Raji (cell line): ENCODE results near the gene TEX22.
A peak's percentile ranks its signal among the peaks of the same experiment; 100 is the strongest.

Source experiments
- POLR2A ChIP-seq: IDR thresholded peaks from 2 replicates; pipeline ENCODE4 v1.6.1; 2011; ENCODE audit warnings: low read depth, low read length, control low read depth; ENCODE audit not compliant: insufficient read depth

Gene TEX22, protein sequence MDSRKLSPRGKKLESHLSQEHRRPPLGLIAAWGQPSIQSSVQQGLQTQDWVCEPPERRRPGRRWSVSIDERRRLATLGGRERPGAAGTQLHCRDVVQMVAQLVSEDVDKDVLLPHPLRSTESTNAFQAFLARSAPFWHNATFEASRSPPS

DNA sequence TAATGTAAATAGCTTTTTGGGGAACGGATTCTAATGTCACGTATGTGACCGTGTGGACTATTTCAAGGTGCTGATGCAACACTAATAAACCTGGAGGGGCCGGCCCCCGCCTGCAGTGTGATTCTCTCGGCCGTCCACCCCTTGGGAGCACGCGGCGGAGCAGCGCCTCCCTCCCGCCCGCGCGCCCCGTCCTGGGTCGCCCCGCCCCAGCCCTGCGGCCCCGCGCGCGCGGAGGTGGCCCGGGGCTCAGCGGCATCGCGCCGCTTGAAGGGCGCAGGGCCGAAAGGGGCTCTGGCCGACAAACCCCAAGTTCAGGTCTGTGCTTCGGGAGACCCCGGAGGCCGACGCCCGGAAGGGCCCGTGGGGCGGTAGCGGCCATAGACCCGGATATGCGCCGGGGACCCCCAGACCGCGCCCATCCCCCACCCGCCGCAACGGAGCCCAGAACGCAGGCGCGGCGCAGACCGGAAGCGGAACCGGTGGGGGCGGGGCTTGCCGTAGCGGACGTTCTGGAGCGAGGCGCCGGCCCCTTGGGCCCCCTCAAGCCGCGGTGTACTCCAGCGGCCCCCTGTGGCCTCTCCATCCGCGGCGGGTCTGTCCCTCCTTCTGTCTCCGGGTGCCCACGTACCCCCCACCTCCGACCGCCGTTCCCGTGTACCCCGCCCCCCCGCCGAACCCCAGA is at the start of gene TEX22:
TEX22 (plus strand) TSS at position 495 of the 682 bp plus-strand sequence. CDS start 803 bp downstream, outside the sequence.
- peak; percentile 68 for TF ChIP-seq POLR2A

DNA sequence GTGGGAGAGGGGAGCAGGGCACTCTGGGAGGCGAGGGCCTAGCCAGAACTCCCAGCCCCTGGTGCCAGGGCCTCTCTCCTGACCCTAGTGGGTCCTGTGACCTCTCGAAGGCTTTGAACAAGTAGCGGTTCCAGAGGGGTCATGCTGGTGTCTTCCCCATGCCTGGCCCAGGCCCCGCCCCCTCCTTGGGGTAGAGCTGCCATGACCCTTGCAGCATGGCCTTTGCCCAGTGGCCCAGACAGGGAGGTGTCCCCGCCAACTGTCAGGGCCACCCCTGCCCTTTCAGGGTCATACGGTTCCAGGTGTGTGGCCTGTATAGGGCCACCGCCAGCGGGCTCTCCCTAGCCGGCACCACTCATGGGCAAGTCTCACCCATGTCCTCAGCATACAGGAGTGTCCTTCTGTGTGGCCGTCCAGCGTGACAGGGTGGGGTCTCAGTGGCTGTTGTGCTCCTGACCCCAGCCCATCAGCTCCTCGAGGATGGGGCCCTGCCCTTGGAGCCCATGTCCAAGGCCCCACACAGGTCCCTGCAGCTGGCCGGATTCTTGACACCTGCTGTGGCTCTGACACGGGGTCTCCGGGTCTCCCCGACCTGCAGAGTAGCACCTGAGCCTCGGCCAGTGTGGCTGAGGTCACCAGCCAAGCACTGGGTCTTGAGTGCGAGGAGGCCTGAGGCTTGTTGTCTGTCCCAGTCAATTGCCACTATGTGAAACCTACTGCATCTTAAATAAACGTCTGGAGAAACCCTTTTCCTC is 49.2 kb upstream of the TEX22 start:
- TF ChIP-seq POLR2A, result no peak

DNA sequence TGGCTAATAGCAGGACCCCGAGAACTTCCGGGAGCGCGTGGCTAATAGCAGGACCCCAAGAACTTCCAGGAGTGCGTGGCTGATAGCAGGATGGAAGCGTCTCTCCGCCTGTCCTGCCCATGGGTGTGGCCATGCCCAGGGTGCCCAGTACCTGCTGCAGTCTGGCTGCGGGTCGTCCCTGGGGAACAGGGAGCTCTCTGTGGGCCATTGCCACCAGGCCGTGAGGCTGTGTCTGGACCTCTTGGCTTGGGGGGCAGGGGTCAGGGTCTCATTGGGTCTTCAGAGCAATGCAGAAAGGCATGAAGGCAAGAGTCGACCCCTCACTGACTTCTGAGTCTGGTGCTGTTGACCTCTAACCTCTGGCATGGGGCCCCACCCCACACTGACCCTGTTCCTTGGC is 48.3 kb upstream of the TEX22 start:
- TF ChIP-seq POLR2A, result no peak

- TF ChIP-seq POLR2A, result no peak
Measured at GRCh38 chr14:105350450-105351244, 47.7 kb upstream of the TEX22 start.

DNA sequence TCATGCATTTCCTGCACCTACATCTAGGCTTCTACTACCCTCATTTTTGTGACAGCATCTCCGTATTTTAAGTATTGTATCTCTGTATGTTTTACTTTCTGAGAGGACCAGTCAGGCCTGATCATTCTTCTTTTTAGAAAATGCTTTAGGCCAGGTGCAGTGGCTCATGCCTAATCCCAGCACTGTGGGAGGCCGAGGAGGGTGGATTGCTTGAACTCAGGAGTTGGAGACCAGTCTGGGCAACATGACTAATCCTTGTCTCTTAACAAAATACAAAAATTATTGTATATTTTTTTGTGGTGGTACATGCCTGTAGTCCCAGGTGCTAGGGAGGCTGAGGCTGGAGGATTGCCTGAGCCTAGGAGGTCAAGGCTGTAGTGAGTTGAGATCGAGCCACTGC is 46.9 kb upstream of the TEX22 start:
- TF ChIP-seq POLR2A, result no peak

DNA sequence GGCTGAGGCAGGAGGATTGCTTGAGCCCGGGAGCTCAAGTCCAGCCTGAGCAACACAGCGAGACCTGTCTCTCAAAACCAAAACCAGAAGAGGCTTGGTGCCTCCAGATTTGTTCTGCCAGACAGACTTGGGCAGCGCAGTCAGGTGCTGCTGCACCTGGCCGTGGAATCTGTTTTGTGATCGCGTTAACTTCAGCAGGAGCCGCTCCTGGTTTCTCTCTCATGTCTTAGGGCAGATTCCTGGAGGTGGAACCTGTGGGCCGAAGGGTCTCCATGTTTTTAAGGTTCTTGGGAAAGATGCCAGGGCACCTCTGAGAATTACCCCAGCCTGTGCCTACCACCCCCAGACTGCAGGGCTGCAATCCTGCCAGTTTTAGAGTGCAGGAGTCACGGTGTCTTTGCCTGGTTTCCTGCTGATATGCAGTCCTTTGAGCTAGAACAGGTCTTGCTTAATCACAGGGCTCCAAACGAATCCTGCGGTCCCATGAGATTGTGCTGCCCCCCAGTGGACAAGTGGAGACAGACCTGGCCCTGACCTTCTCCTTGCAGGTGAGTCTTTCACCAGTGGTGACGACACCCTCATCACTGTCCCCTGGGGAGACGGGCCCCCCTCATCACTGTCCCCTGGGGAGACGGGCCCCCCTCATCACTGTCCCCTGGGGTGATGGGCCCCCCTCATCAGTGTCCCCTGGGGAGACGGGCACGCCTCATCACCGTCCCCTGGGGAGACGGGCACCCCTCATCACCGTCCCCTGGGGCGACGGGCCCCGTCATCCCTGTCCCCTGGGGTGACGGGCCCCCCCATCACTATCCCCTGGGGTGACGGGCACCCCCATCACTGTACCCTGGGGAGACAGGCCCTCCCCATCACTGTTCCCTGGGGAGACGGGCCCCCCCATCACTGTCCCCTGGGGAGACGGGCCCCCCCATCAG is 46.2 kb upstream of the TEX22 start:
- no peak for TF ChIP-seq POLR2A

- no peak for TF ChIP-seq POLR2A
Measured at GRCh38 chr14:105353136-105353535, 45.2 kb upstream of the TEX22 start.

GRCh38 chr14:105354541-105354940 is 43.8 kb upstream of the TEX22 start:
- TF ChIP-seq POLR2A, result no peak

DNA sequence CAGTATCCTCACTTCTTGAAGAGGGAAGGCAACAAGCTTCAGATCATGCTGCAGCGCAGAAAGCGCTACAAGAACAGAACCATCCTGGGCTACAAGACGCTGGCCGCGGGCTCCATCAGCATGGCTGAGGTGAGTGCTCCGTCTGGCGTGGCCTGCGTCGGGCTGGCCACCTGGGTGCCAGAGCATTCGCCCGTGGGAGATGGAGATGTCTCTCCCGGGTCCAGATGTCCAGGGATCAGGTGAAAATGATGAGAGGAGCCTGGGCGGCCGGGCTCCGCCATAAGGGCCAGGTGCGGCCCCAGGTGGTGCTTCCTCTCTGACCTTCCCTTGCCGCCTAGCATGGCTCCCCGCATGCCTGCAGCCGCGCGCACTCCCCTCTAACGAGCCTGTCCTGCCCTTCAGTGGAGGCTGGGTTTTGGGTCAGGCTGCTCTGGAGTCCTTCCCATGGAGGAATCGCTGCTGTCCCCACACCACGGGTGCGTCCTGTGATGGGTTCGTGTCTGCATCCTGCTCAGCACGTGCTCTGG is 43.2 kb upstream of the TEX22 start:
- no peak for TF ChIP-seq POLR2A

GRCh38 chr14:105355850-105356604 is 42.3 kb upstream of the TEX22 start:
- no peak for TF ChIP-seq POLR2A

DNA sequence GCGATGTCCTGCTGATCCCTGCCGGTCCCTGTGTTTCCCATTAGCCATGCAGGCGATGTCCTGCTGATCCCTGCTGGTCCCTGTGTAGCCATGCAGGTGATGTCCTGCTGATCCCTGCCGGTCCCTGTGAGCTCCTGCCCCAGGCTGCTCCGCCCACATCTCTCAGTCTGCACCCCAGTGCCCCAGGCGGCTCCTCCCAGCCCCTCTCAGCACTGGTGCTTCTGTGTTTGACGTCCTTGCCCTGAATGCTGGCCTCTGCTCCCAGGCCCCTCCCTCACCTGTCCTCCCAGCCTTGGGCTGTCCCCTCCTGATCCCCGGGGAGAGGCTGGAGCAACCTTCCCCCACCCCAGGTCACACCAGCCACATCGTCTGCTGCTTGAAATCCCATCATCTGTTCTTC is 41.4 kb upstream of the TEX22 start:
- TF ChIP-seq POLR2A, result no peak

DNA sequence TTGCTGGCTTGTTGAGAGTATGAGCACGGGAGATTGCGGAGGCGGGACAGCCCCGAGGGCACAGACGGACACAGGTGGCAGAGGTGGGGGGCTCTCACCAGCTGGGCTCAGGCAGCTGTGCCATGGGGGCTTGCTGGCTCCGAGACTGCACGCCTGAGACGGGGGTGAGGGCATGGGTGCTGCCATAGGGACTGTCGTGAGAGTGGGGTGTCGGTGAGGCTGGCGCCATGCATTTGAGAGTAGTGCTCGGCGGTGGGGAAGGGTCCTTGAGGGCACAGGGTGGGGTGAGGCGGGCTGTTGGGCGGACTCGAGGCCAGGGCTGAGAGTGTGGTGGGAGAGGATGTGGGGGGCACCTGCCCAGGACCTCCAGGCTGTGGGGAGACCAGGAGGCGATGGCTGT is 40.7 kb upstream of the TEX22 start:
- TF ChIP-seq POLR2A, result no peak

DNA sequence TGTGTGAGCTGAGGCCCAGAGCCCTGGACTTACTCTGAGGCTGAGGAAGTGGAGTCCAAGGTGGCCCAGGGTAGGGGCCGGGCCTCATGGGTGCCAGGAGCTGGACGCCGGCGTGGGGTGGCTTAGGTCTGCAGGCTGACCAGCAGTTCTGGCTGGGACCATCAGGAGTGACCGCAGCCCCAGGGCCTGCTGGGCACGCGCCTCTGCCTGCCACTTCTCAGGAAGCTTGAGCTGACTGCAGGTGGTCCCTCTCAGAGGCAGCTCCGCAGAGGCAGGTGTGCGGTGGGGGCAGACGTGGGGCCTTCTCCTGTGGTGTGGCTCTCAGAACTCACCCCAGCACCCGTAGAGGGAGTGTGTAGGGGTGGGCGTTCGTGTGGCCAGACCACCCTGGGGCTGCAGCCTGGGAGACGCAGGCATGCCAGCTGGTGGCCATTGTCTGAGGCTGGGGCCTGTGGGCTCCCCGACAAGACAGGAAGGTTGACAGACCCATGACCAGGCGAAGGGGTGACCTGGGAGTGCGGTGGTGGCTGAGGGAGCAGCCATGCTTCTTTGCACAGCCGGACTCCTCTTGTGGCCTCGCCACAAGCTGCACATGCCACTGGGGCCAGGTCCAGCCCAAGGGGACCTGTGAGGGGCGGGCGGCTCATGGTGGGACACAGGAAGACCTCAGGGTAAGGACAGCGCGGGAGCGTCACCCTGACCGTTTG is 40.0 kb upstream of the TEX22 start:
- TF ChIP-seq POLR2A, result no peak
